ACHN (cell line): ENCODE measurements around the gene PCDHGB6.

Experiments
- DNase-seq: peaks from one replicate; pipeline ENCODE4 v3.0.0-alpha.2; 2015
- in situ Hi-C: cut with HindIII; loops from 2 replicates; pipeline ENCODE4 v1.10.0; 2017; ENCODE audit warnings: low sequenced_read_pairs, low pct_ligation_motif_present, low pct_unique_long_range_greater_than_20kb

Gene PCDHGB6

DNA sequence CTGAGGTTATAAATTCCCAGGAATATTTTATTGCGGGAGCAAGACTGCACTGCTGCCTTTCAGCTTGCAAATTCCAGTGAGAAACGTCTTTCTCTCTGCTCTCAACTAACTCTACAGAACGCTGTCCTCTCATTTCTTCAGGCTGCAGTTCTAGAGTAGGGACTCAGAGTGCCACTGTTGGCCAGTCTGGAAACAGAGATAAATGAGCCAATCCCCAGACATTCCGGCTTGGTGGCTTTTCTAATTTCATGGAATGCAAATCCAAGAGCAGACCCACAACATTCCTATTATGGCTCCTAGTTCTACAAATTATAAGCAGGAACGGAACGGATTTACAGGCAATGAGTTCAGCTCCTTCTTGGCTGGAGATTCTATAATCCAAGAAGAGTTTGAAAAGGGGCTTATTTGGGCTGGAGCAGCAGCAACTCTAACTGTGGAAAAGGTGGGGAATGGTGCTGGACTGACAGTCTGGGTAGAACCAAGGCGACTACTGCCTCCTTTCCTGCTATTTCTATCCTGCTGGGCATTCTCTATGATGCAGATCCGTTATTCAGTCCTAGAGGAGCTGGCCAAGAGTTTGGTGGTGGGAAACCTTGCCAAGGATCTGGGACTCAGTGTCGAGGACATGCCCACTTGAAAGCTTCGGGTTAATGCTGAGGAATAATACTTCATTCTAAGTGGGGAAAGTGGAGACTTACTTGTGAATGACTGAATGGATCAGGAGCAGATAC is 31.8 kb downstream of the PCDHGB6 start:
- in situ Hi-C loops: no loop called here
- DNase-seq: no peak

- DNase-seq: no peak
Measured at GRCh38 chr5:141440341-141440740, 32.5 kb downstream of the PCDHGB6 start.

DNA sequence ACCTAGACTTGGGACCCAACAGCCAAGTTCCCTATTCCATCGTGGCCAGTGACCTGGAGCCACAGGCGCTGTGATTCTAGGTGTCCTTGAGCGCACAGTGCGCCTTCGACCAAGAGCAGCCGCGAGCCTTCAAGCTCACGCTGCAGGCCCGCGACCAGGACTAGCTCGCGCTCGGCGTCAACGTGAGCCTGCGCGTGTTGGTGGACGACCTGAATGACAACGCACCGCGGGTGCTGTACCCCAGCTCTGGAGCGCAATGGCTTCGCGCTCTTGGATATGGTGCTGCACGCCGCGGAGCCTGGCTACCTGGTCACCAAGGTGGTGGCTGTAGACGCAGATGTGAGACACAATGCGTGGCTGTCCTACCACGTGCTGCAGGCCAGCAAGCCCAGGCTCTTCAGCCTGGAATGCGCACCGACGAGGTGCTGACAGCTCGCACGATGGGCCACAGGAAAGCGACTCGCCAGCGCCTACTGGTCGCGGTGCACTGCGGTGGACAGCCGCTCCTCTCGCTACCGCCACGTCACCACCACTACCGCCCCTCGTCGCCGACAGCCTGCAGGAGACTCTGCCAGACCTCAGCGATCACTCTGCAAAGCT is 33.9 kb downstream of the PCDHGB6 start:
- in situ Hi-C loops: no loop called here
- no peak for DNase-seq

More at GRCh38 chr5:141440341-141440740, 32.5 kb downstream of the PCDHGB6 start:
- in situ Hi-C loops: no loop called here
